Lung (tissue), 12 donors: ENCODE measurements around the gene DCLRE1A. TPM values are rescaled to one million over a fixed set of nuclear protein-coding genes. Genes with fewer than 3 reads are reported as not detected.

Source experiments
- ATAC-seq: fragments of 200-7000 bp; cut with Tn5 transposase; one replicate; pipeline ENCODE4 v1.9.1; 2020; ENCODE audit warnings: moderate number of reproducible peaks; ENCODE audit not compliant: insufficient read depth, low FRiP score
- DNase-seq, 3 donors: peaks; one replicate each; pipeline ENCODE4 v3.0.0-alpha.2; 2013 to 2017
- H3K27ac ChIP-seq, 2 donors: one replicate each; pipeline ENCODE4 v1.5.1; 2013; ENCODE audit warnings: mild to moderate bottlenecking in 2 of 2, moderate library complexity in 2 of 2, control low read depth in 1 of 2, inconsistent platforms in 1 of 2, low read depth in 1 of 2, low read length in 1 of 2
- H3K27me3 ChIP-seq, 3 donors: one replicate each; pipeline ENCODE4 v1.5.1; 2013; ENCODE audit warnings: low read length in 2 of 3; ENCODE audit not compliant: control insufficient read depth in 3 of 3, insufficient read depth in 3 of 3
- H3K36me3 ChIP-seq, 4 donors: one replicate each; pipeline ENCODE4 v1.5.1; 2013; ENCODE audit warnings: low read length in 4 of 4, mild to moderate bottlenecking in 1 of 4, moderate library complexity in 1 of 4; ENCODE audit not compliant: control insufficient read depth in 4 of 4, insufficient read depth in 4 of 4
- H3K4me1 ChIP-seq, 5 donors: one replicate each; pipeline ENCODE4 v1.5.1; 2013; ENCODE audit warnings: low read length in 5 of 5, mild to moderate bottlenecking in 2 of 5, moderate library complexity in 1 of 5; ENCODE audit not compliant: control insufficient read depth in 5 of 5, insufficient read depth in 5 of 5
- H3K4me3 ChIP-seq: one replicate; pipeline ENCODE4 v1.5.1; 2013; ENCODE audit warnings: mild to moderate bottlenecking, control low read depth, moderate library complexity
- H3K9ac ChIP-seq, 2 donors: one replicate each; pipeline ENCODE4 v1.5.1; 2013; ENCODE audit warnings: low read length in 2 of 2, control low read depth in 1 of 2; ENCODE audit not compliant: insufficient read depth in 1 of 2
- H3K9me3 ChIP-seq, 4 donors: one replicate each; pipeline ENCODE4 v1.5.1; 2013; ENCODE audit warnings: low read length in 3 of 4, mild to moderate bottlenecking in 1 of 4, moderate library complexity in 1 of 4; ENCODE audit not compliant: control insufficient read depth in 4 of 4, insufficient read depth in 3 of 4
- CTCF ChIP-seq: IDR thresholded peaks from 2 replicates; pipeline ENCODE4 v1.5.1; 2012; ENCODE audit warnings: mild to moderate bottlenecking; ENCODE audit errors: control extremely low read depth, extremely low read depth
- WGBS, 2 donors: extraction: QIAGEN DNeasy Blood & Tissue Kit; methylation state at CpG; one replicate each; pipeline ENCODE4 v1.1.7; 2013; 5-methylcytosine and 5-hydroxymethylcytosine counted together
- polyA plus RNA-seq, 2 donors: library from polyadenylated mRNA; stranded (reverse); fragments of 200-250 nt; gene quantifications; one replicate each; pipeline ENCODE4 v1.2.1, GENCODE V29; 2013
- total RNA-seq, 2 donors: library from RNA; depleted of rRNA in 1 of 2; stranded (reverse); fragments of >200 nt in 1 of 2; gene quantifications; one replicate each; pipeline ENCODE4 v1.2.1, GENCODE V29; 2014 to 2021
- donor health status: control.
- donor health status: control.
- donor health status: Bipolar disorder and iron deficiency.
- donor health status: healthy.
- donor health status: DM: yes; HTN: yes; CAD: no.

Gene DCLRE1A
- total and polyA plus RNA-seq, 4 donors, result 4.5 to 12.1 (median 5.4) TPM

- H3K4me3 ChIP-seq, result no peak overlapping the region
- ATAC-seq (no peak), DNase-seq (no peak)
- no peak for TF ChIP-seq CTCF
- H3K36me3 ChIP-seq, result peaks cover 1 to 22% (median 11%) of the 10 kb centered on the region in 4 donors
- 72 to 79% methylated on average over 4 of the region's 4 CpGs for WGBS, 2 donors
- H3K9ac ChIP-seq, result no peak overlapping the region
- H3K9me3 ChIP-seq, result no peaks in the 10 kb centered on the region
- peaks cover 0 to 13% (median 0%) of the 10 kb centered on the region in 5 donors for H3K4me1 ChIP-seq
- no peak overlapping the region for H3K27ac ChIP-seq
- no peaks in the 10 kb centered on the region for H3K27me3 ChIP-seq
These were observed 36.9 kb upstream of the DCLRE1A start for GRCh38 chr10:113890769-113891168.

DNA sequence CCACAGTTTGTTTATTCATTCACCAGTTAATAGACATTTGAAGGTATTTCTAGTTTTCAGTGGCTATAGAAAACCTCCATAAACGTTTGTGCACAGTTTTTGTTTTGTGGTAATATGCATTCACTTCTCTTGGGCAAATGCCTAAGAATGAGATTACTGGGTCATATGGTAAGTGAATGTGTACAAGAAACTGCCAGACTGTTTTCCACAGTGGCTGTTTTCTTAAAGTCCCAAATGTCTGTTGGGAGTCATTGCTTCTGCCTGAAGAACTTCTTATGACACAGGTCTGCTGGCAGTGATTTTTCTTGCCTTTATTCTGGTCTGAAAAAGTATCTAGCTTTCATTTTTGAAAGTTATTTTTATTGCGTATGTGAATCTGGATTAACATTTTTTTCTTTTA, 36.0 kb upstream of the DCLRE1A start:
- Histone ChIP-seq H3K4me3 (no peak overlapping the region), H3K4me1 (peaks cover 0 to 13% (median 0%) of the 10 kb centered on the region in 5 donors), H3K9me3 (no peaks in the 10 kb centered on the region), H3K27ac (no peak overlapping the region), H3K27me3 (no peaks in the 10 kb centered on the region), H3K36me3 (peaks cover 0 to 26% (median 15%) of the 10 kb centered on the region in 4 donors), H3K9ac (no peak overlapping the region)
- WGBS, 2 donors, result 86 to 92% methylated on average over 2 of the region's 2 CpGs
- no peak for TF ChIP-seq CTCF
- DNase-seq, result no peak
- no peak for ATAC-seq

DNA sequence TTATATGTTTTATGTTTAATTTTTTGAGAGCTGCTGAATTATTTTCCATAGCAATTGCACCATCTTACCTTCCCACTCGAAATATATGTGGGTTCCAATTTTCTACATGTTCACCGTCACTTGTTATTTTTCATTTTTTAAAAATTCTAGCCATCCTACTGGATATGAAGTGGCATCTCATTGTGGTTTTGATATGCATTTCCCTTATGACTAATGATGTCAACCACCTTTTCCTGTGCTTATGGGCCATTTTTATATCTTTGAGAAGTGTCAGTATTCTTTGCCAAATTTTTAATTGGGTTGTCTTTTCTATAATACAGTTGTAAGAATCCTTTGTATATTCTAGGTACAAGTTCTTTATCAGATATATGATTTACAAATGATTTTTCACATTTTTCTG, 28.4 kb upstream of the DCLRE1A start:
- Histone ChIP-seq H3K4me3 (no peak overlapping the region), H3K9me3 (no peaks in the 10 kb centered on the region), H3K27me3 (no peaks in the 10 kb centered on the region), H3K4me1 (no peaks in the 10 kb centered on the region), H3K27ac (no peak overlapping the region), H3K9ac (no peak overlapping the region), H3K36me3 (peaks cover 0 to 33% (median 21%) of the 10 kb centered on the region in 4 donors)
- 69 to 85% methylated on average over 2 of the region's 2 CpGs for WGBS, 2 donors
- TF ChIP-seq CTCF, result no peak
- ATAC-seq, result no peak
- DNase-seq, result no peak

DNA sequence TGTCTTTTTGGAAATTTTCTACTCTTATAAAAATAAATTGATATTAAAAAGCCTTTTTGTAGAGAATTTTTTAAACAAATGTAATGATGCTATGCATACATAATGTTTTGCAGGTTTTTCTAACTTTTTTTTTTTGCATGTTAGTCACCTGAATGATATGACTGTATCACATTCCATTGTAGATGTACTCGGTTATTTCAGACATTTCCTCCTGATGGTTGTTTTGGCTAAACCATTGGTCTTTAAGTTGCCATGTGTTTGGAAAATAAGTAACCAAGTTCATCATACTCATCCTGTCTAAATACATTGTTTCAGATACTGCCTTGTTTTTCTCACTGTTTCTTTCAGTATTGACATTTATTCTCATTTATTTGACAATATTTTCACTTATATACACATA, 26.4 kb upstream of the DCLRE1A start:
- peaks cover 0 to 6% (median 0%) of the 10 kb centered on the region in 5 donors for H3K4me1 ChIP-seq
- TF ChIP-seq CTCF, result no peak
- peaks cover 0 to 28% (median 14%) of the 10 kb centered on the region in 4 donors for H3K36me3 ChIP-seq
- no peak for ATAC-seq
- DNase-seq, result no peak
- H3K27me3 ChIP-seq, result no peaks in the 10 kb centered on the region
- WGBS, 2 donors, result 50 to 86% methylated on average over 1 of the region's 1 CpG
- H3K9me3 ChIP-seq, result no peaks in the 10 kb centered on the region
- no peak overlapping the region for H3K9ac ChIP-seq
- H3K27ac ChIP-seq, result no peak overlapping the region
- no peak overlapping the region for H3K4me3 ChIP-seq
